ENCODE measurements around the gene CERK.

- TF ChIP-seq SIN3A (IDR thresholded peaks at IDR 0.05; ENCODE audit: borderline replicate concordance, insufficient read depth, low read length): no peak
- no peak for TF ChIP-seq FOXP2 (optimal IDR thresholded peaks at IDR 0.05; ENCODE audit: borderline replicate concordance, extremely low read depth, extremely low read length, insufficient read depth)
Observed at GRCh38 chr22:46758121-46758520, 20.1 kb upstream of the CERK start.

Data from PFSK-1 (cell line).